22Rv1 (cell line): Measurements from ENCODE around the gene TSPAN5.

Experiments
- CTCF ChIP-seq: fragments of 450-650 bp; IDR thresholded peaks from 2 replicates; pipeline ENCODE4 v1.5.1; 2017; ENCODE audit warnings: mild to moderate bottlenecking
- ZFX ChIP-seq: fragments of 450-650 bp; IDR thresholded peaks from 2 replicates; pipeline ENCODE4 v1.6.1; 2017; ENCODE audit warnings: antibody characterized with exemption, borderline replicate concordance

- no peak for TF ChIP-seq CTCF
- TF ChIP-seq ZFX: no peak
Measured at GRCh38 chr4:98423009-98423408, 235.4 kb downstream of the TSPAN5 start.
